ENCODE measurements around the gene PHLDB2.

Gene PHLDB2

GRCh38 chr3:111967651-111968274, 108.7 kb downstream of the PHLDB2 start:
- DNase-seq: peak; percentile 29 to 78 (median 62)

GRCh38 chr3:111968319-111969054, 109.4 kb downstream of the PHLDB2 start:
- no peak for DNase-seq

GRCh38 chr3:111970376-111970775, 111.3 kb downstream of the PHLDB2 start:
- DNase-seq: no peak

GRCh38 chr3:111971533-111972130, 112.6 kb downstream of the PHLDB2 start:
- DNase-seq: no peak

GRCh38 chr3:111972891-111973290, 113.8 kb downstream of the PHLDB2 start:
- DNase-seq: no peak

- DNase-seq: no peak
Measured at GRCh38 chr3:111975131-111975530, 116.1 kb downstream of the PHLDB2 start.

GRCh38 chr3:111976254-111976653, 117.2 kb downstream of the PHLDB2 start:
- no peak for DNase-seq

GRCh38 chr3:111978583-111979433, 119.7 kb downstream of the PHLDB2 start, which contains the start of gene ABHD10:
TSS of gene ABHD10 (plus strand) at chr3:111979026. CDS start at chr3:111979062, 36 bp downstream.
- peak; percentile 86 to 96 (median 94) for DNase-seq

GRCh38 chr3:111979434-111980038, 120.5 kb downstream of the PHLDB2 start:
- DNase-seq: peak in 2 of 6 experiments; percentile 41 to 47

- DNase-seq: no peak
Measured at GRCh38 chr3:111980716-111981456, 121.8 kb downstream of the PHLDB2 start.

- no peak for DNase-seq
Measured at GRCh38 chr3:111981457-111981763, 122.3 kb downstream of the PHLDB2 start.

GRCh38 chr3:111984636-111985298, 125.7 kb downstream of the PHLDB2 start:
- DNase-seq: no peak

GRCh38 chr3:111986800-111987199, 127.7 kb downstream of the PHLDB2 start:
- no peak for DNase-seq

GRCh38 chr3:111989061-111989678, 130.1 kb downstream of the PHLDB2 start:
- DNase-seq: peak in 2 of 6 experiments; percentile 20

- no peak for DNase-seq
Measured at GRCh38 chr3:111993038-111993437, 134.0 kb downstream of the PHLDB2 start.

GRCh38 chr3:111998636-111999483, 139.8 kb downstream of the PHLDB2 start, which contains the start of gene TAGLN3:
TSS of gene TAGLN3 (plus strand) at chr3:111998922. CDS start at chr3:111999423, 501 bp downstream.
- peak in 1 of 6 experiments; percentile 35 for DNase-seq

- no peak for DNase-seq
Measured at GRCh38 chr3:111999484-112000324, 140.6 kb downstream of the PHLDB2 start.

- no peak for DNase-seq
Measured at GRCh38 chr3:112000367-112000771, 141.3 kb downstream of the PHLDB2 start.

- no peak for DNase-seq
Measured at GRCh38 chr3:112000966-112001365, 141.9 kb downstream of the PHLDB2 start.

Data from stimulated activated naive CD4-positive, alpha-beta T cell (primary cell).